Loucy (cell line): Measurements from ENCODE around the gene SLC35F3.

Source experiments
- CTCF ChIP-seq: fragments of 200-600 bp; sonication (generic); conservative IDR thresholded peaks from 2 replicates; pipeline ENCODE4 v1.5.1; 2014; ENCODE audit warnings: mild to moderate bottlenecking, antibody characterized with exemption, low read length
- EZH2phosphoT487 ChIP-seq: fragments of 200-600 bp; IDR thresholded peaks from 2 replicates; pipeline ENCODE4 v1.6.1; 2018; ENCODE audit warnings: antibody characterized with exemption, mild to moderate bottlenecking, moderate library complexity, borderline replicate concordance

- no peak for TF ChIP-seq EZH2phosphoT487
- no peak for TF ChIP-seq CTCF
Measured at GRCh38 chr1:234322097-234322496, 417.6 kb downstream of the SLC35F3 start.
